HL-60 (cell line): ENCODE data around the gene PDGFC.

Experiments
- TF ChIP-seq, protein P1 (sequence below): IDR thresholded peaks from one replicate; pipeline ENCODE4 v1.5.1; 2011; ENCODE audit warnings: low read length, control low read depth, inconsistent platforms; ENCODE audit not compliant: insufficient read depth
- TF ChIP-seq, protein P2 (sequence below): IDR thresholded peaks from 2 replicates; pipeline ENCODE4 v1.6.1; 2012; ENCODE audit warnings: low read depth; ENCODE audit not compliant: insufficient replicate concordance

DNA sequence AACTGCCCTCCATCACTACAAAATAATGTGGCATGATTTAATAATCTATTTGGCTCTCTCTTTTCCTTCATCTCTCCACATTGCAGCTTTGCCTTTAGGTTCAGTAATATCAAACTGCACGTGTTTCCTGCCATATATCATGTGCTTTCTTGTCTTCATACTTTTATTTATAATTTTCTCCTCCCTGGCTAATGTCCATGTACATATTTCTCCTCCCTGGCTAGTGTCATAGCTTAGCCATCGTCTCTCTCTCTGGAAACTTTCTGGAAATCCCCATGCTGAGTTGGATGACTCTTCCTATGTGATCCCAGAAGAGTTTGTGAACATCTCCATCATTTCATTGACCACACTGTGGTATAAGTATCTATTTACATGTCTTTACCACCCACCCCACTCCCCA lies 21.3 kb upstream of the PDGFC start:
- TF ChIP-seq, protein P1, sequence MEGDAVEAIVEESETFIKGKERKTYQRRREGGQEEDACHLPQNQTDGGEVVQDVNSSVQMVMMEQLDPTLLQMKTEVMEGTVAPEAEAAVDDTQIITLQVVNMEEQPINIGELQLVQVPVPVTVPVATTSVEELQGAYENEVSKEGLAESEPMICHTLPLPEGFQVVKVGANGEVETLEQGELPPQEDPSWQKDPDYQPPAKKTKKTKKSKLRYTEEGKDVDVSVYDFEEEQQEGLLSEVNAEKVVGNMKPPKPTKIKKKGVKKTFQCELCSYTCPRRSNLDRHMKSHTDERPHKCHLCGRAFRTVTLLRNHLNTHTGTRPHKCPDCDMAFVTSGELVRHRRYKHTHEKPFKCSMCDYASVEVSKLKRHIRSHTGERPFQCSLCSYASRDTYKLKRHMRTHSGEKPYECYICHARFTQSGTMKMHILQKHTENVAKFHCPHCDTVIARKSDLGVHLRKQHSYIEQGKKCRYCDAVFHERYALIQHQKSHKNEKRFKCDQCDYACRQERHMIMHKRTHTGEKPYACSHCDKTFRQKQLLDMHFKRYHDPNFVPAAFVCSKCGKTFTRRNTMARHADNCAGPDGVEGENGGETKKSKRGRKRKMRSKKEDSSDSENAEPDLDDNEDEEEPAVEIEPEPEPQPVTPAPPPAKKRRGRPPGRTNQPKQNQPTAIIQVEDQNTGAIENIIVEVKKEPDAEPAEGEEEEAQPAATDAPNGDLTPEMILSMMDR, result no peak
- TF ChIP-seq, protein P2, sequence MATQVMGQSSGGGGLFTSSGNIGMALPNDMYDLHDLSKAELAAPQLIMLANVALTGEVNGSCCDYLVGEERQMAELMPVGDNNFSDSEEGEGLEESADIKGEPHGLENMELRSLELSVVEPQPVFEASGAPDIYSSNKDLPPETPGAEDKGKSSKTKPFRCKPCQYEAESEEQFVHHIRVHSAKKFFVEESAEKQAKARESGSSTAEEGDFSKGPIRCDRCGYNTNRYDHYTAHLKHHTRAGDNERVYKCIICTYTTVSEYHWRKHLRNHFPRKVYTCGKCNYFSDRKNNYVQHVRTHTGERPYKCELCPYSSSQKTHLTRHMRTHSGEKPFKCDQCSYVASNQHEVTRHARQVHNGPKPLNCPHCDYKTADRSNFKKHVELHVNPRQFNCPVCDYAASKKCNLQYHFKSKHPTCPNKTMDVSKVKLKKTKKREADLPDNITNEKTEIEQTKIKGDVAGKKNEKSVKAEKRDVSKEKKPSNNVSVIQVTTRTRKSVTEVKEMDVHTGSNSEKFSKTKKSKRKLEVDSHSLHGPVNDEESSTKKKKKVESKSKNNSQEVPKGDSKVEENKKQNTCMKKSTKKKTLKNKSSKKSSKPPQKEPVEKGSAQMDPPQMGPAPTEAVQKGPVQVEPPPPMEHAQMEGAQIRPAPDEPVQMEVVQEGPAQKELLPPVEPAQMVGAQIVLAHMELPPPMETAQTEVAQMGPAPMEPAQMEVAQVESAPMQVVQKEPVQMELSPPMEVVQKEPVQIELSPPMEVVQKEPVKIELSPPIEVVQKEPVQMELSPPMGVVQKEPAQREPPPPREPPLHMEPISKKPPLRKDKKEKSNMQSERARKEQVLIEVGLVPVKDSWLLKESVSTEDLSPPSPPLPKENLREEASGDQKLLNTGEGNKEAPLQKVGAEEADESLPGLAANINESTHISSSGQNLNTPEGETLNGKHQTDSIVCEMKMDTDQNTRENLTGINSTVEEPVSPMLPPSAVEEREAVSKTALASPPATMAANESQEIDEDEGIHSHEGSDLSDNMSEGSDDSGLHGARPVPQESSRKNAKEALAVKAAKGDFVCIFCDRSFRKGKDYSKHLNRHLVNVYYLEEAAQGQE, result no peak
